Stimulated activated CD4-positive, alpha-beta T cell treated with anti-CD3 and anti-CD28 coated beads, Interleukin-15, amount 100 ng/mL, for 24 hours (primary cell): ENCODE measurements around the gene RNF113A.
"Not testable (repeated sequence)": the region's sequence is repeated elsewhere in the genome, so short reads cannot be mapped to it uniquely, and the experiment has no call there.

Experiments
- DNase-seq: peaks from one replicate; pipeline ENCODE4 v3.0.0-alpha.2; 2020

The RNF113A gene

DNA sequence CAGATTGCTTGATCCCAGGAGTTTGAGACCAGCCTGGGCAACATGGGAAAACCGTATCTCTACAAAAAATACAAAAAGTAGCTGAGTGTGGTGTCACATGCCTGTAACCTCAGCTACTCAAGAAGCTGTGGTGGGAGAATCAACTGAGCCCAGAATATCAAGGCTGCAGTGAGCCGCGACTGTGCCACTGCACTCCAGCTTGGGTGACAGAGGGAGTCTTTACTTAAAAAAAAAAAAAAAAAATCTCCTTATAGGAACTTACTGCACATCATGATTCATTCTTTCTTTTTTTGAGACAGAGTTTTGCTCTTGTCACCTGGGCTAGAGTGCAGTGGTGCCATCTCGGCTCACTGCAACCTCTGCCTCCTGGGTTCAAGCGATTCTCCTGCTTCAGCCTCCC, 43.1 kb downstream of the RNF113A start:
- DNase-seq, result no peak

GRCh38 chrX:119826399-119826959, 45.1 kb downstream of the RNF113A start:
- DNase-seq, result no peak

DNA sequence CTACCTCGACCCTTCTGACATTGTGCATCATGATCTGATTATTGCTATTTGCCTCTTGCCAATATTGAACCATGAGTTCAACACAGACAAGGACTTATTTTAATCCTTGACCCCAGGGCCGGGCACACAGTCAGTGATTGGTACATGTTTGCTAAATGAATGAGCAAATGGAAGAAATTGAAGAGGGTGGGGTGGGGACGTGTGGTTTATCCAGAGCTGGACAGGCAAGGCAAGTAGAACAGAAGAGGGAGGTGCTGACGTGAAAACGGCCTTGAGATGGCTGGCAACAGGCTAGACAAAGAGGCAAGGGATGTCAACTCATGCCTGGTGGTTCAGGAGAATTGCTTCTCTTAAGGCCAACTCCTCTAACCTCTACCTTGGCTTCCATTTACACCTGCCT, 47.3 kb downstream of the RNF113A start:
- not testable (repeated sequence) for DNase-seq

DNA sequence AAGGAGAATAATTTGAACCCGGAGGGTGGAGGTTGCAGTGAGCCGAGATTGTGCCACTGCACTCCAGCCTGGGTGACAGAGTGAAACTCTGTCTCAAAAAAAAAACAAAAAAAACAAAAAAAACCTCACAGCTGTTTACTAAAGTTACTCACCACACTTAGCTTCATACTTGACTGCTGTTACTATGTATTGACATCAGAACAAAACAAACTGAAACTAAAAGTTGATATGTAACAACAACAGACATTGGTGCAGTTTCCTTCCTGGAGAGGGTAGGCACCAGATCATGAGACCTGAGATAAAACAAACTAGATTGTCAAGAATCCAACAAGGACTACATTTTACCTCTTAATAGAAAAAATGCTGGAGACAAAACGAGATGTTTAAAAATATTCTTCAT, 49.8 kb downstream of the RNF113A start:
- not testable (repeated sequence) for DNase-seq
